ENCODE results near the gene HIVEP3. TPM values are rescaled to one million over a fixed set of nuclear protein-coding genes. Genes with fewer than 3 reads are reported as not detected.

The HIVEP3 gene
- total and polyA plus RNA-seq, 2 of the 13 experiments (the other 11 are each of a cell fraction or from before 2014, with no cell fraction given): 0.05 TPM; not detected in 1

DNA sequence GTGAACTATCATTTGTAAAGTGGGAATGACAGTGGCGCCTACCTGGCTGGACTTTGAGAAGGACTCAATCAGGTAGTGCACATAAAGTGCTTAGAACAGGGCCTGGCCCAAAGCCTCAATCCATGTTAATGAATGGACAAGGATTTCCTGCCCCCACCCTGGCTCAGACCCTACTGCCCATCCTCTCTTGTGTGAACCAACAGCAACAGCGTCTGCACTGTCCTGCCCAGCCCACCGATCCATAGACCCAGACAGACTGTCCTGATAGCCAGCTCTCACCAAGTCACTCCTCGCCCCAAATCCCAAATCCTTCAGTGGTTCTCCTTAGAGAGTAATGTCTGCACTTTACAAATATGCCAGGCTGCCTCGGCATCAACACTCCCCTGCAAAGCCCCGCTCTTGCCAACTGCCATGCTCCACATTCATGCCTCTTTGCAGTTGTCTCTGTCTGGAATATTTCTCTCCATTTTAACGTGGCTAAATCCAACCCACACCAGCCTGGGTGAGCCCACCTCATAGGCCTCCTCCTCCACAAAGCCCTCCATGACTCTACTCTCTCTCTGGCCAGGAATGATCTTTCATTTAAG, 276.7 kb downstream of the HIVEP3 start:
- ChIA-PET CTCF (ENCODE audit: low intra/inter-chr PET ratio, low total read pairs) (no interaction called here), POLR2A (no interaction called here)
- H3K9ac ChIP-seq (ENCODE audit: insufficient read depth, low read depth, low read length): no peak overlapping the region
- no peak overlapping the region for H3K27ac ChIP-seq (ENCODE audit: extremely low read length, insufficient read depth, low read length)
- no peak overlapping the region for H3K4me2 ChIP-seq (ENCODE audit: low read depth, low read length)
- no peaks in the 10 kb centered on the region for H3K4me1 ChIP-seq (ENCODE audit: insufficient read depth, low read length)
- no peak overlapping the region for H3K4me3 ChIP-seq (replicated peaks in 1 of 3; ENCODE audit: insufficient read depth in 1 of 3, low read depth in 2 of 3, low read length in 3 of 3)
- ATAC-seq: no peak
- BruUV-seq (replicated peaks): no TSS peak
- TF ChIP-seq MYNN (CRISPR knock-in tag; IDR thresholded peaks at IDR 0.05; ENCODE audit: low read depth) (no peak), FIP1L1 (IDR thresholded peaks at IDR 0.05; ENCODE audit: borderline replicate concordance, insufficient read depth, low read depth, low read length) (no peak), ZNF136 (CRISPR knock-in tag; IDR thresholded peaks at IDR 0.05; ENCODE audit: low read depth) (no peak), MBD4 (IDR thresholded peaks at IDR 0.05; ENCODE audit: borderline replicate concordance, low read length) (no peak), ISX (CRISPR knock-in tag; conservative IDR thresholded peaks at IDR 0.05) (no peak), ZC3H13 (CRISPR knock-in tag; IDR thresholded peaks at IDR 0.05) (no peak)
- in situ Hi-C loops (cut with HindIII; ENCODE audit: extremely low pct_ligation_motif_present, low pct_unique_long_range_greater_than_20kb) (no loop called here), intact Hi-C loops (cut with micrococcal nuclease; ENCODE audit: unreplicated experiment) (no loop called here)
- H3K79me2 ChIP-seq (ENCODE audit: insufficient read depth, low read length): no peaks in the 10 kb centered on the region
- no peak for DNase-seq (ENCODE audit: low spot score)
- no peak overlapping the region for H2AFZ ChIP-seq (ENCODE audit: low read length)
- no peaks in the 10 kb centered on the region for H4K20me1 ChIP-seq (ENCODE audit: insufficient read depth, low read length)
- H3K36me3 ChIP-seq (replicated peaks in 1 of 2; ENCODE audit: control insufficient read depth in 1 of 2, insufficient read depth in 2 of 2, low read length in 2 of 2): no peaks in the 10 kb centered on the region
- FAIRE-seq: no peak
- H3K9me3 ChIP-seq (ENCODE audit: low read length): no peaks in the 10 kb centered on the region
- peaks cover 0 to 5% of the 10 kb centered on the region in 2 experiments; a peak in 1 of 5 replicates for H3K27me3 ChIP-seq (ENCODE audit: control insufficient read depth in 1 of 2, insufficient read depth in 2 of 2, low read length in 2 of 2)
- WGBS (ENCODE audit: low lambda C conversion rate): 7% methylated on average over 7 of the region's 7 CpGs

DNA sequence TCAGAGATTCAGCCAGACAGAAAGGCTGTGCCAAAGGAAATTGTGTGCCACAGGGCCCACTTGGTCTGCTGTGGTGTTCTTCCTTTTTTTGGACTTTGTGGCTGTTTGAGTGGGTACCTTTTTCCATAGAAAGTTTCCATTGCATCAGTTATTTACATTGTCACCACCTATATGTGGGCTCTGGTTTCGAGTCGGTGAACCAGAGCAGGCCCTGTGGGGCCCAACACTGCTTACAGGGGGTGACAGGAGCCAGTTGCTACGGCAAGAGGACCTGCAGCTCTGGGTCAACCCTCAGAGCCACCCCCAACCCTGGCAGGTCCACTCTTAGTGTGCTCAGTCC, 277.3 kb downstream of the HIVEP3 start:
- Histone ChIP-seq H3K4me3 (replicated peaks in 1 of 3; ENCODE audit: insufficient read depth in 1 of 3, low read depth in 2 of 3, low read length in 3 of 3) (no peak overlapping the region), H4K20me1 (ENCODE audit: insufficient read depth, low read length) (no peaks in the 10 kb centered on the region), H3K79me2 (ENCODE audit: insufficient read depth, low read length) (no peaks in the 10 kb centered on the region), H3K27ac (ENCODE audit: extremely low read length, insufficient read depth, low read length) (no peak overlapping the region), H3K36me3 (replicated peaks in 1 of 2; ENCODE audit: control insufficient read depth in 1 of 2, insufficient read depth in 2 of 2, low read length in 2 of 2) (no peaks in the 10 kb centered on the region), H3K9me3 (ENCODE audit: low read length) (no peaks in the 10 kb centered on the region), H3K4me2 (ENCODE audit: low read depth, low read length) (no peak overlapping the region), H3K4me1 (ENCODE audit: insufficient read depth, low read length) (no peaks in the 10 kb centered on the region), H3K9ac (ENCODE audit: insufficient read depth, low read depth, low read length) (no peak overlapping the region), H2AFZ (ENCODE audit: low read length) (no peak overlapping the region), H3K27me3 (ENCODE audit: control insufficient read depth in 1 of 2, insufficient read depth in 2 of 2, low read length in 2 of 2) (peaks cover 0 to 5% of the 10 kb centered on the region in 2 experiments; a peak in 1 of 5 replicates)
- FAIRE-seq: no peak
- intact Hi-C loops (cut with micrococcal nuclease; ENCODE audit: unreplicated experiment): no loop called here
- ChIA-PET CTCF (ENCODE audit: low intra/inter-chr PET ratio, low total read pairs) (no interaction called here), POLR2A (no interaction called here)
- no peak for ATAC-seq
- no TSS peak for BruUV-seq (replicated peaks)
- in situ Hi-C loops (cut with HindIII; ENCODE audit: extremely low pct_ligation_motif_present, low pct_unique_long_range_greater_than_20kb): no loop called here
- WGBS (ENCODE audit: low lambda C conversion rate): no CpG with 5 or more reads among the region's 3 CpGs
- no peak for DNase-seq (ENCODE audit: low spot score)
- TF ChIP-seq, protein P1, sequence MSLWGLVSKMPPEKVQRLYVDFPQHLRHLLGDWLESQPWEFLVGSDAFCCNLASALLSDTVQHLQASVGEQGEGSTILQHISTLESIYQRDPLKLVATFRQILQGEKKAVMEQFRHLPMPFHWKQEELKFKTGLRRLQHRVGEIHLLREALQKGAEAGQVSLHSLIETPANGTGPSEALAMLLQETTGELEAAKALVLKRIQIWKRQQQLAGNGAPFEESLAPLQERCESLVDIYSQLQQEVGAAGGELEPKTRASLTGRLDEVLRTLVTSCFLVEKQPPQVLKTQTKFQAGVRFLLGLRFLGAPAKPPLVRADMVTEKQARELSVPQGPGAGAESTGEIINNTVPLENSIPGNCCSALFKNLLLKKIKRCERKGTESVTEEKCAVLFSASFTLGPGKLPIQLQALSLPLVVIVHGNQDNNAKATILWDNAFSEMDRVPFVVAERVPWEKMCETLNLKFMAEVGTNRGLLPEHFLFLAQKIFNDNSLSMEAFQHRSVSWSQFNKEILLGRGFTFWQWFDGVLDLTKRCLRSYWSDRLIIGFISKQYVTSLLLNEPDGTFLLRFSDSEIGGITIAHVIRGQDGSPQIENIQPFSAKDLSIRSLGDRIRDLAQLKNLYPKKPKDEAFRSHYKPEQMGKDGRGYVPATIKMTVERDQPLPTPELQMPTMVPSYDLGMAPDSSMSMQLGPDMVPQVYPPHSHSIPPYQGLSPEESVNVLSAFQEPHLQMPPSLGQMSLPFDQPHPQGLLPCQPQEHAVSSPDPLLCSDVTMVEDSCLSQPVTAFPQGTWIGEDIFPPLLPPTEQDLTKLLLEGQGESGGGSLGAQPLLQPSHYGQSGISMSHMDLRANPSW (CRISPR knock-in tag; IDR thresholded peaks at IDR 0.05; ENCODE audit: borderline replicate concordance): no peak
- TF ChIP-seq, protein P2, sequence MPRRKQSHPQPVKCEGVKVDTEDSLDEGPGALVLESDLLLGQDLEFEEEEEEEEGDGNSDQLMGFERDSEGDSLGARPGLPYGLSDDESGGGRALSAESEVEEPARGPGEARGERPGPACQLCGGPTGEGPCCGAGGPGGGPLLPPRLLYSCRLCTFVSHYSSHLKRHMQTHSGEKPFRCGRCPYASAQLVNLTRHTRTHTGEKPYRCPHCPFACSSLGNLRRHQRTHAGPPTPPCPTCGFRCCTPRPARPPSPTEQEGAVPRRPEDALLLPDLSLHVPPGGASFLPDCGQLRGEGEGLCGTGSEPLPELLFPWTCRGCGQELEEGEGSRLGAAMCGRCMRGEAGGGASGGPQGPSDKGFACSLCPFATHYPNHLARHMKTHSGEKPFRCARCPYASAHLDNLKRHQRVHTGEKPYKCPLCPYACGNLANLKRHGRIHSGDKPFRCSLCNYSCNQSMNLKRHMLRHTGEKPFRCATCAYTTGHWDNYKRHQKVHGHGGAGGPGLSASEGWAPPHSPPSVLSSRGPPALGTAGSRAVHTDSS (CRISPR knock-in tag; conservative IDR thresholded peaks at IDR 0.05): no peak
- no peak for TF ChIP-seq POLR2AphosphoS2 (IDR thresholded peaks at IDR 0.05; ENCODE audit: low read depth, low read length)
- TF ChIP-seq, protein P3, sequence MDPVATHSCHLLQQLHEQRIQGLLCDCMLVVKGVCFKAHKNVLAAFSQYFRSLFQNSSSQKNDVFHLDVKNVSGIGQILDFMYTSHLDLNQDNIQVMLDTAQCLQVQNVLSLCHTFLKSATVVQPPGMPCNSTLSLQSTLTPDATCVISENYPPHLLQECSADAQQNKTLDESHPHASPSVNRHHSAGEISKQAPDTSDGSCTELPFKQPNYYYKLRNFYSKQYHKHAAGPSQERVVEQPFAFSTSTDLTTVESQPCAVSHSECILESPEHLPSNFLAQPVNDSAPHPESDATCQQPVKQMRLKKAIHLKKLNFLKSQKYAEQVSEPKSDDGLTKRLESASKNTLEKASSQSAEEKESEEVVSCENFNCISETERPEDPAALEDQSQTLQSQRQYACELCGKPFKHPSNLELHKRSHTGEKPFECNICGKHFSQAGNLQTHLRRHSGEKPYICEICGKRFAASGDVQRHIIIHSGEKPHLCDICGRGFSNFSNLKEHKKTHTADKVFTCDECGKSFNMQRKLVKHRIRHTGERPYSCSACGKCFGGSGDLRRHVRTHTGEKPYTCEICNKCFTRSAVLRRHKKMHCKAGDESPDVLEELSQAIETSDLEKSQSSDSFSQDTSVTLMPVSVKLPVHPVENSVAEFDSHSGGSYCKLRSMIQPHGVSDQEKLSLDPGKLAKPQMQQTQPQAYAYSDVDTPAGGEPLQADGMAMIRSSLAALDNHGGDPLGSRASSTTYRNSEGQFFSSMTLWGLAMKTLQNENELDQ (CRISPR knock-in tag; IDR thresholded peaks at IDR 0.05; ENCODE audit: borderline replicate concordance): no peak
- TF ChIP-seq, protein P4, sequence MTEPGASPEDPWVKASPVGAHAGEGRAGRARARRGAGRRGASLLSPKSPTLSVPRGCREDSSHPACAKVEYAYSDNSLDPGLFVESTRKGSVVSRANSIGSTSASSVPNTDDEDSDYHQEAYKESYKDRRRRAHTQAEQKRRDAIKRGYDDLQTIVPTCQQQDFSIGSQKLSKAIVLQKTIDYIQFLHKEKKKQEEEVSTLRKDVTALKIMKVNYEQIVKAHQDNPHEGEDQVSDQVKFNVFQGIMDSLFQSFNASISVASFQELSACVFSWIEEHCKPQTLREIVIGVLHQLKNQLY (CRISPR knock-in tag; IDR thresholded peaks at IDR 0.05): no peak

All from HepG2 (cell line).